Measurements from ENCODE around the gene CHD2. TPM values are rescaled to one million over a fixed set of nuclear protein-coding genes. Genes with fewer than 3 reads are reported as not detected.
"Not testable (repeated sequence)": the region's sequence is repeated elsewhere in the genome, so short reads cannot be mapped to it uniquely, and the experiment has no call there.

Gene CHD2
- total RNA-seq, 2 experiments from 2014 or later: 164 to 185 TPM

- H3K4me3 Mint-ChIP-seq: no peak overlapping the region
- intact Hi-C loops (cut with micrococcal nuclease): loop anchor here (10.0 kb wide), 2 partner anchors 404 to 956 kb away; no protein-coding TSS in a partner anchor
- DNase-seq: peak; percentile 38
Observed at GRCh38 chr15:93028632-93029213, 128.6 kb downstream of the CHD2 start.

GRCh38 chr15:93029214-93029835 is 129.2 kb downstream of the CHD2 start:
- Mint-ChIP-seq H3K27me3 (ENCODE audit: low read depth) (no peaks in the 10 kb centered on the region), H3K36me3 (ENCODE audit: low read depth) (peaks cover 26% of the 10 kb centered on the region), H3K9me3 (no peaks in the 10 kb centered on the region), H3K27ac (peak overlapping the region; percentile 69), H3K4me1 (ENCODE audit: low read depth) (peaks cover 46% of the 10 kb centered on the region), H3K4me3 (no peak overlapping the region)
- intact Hi-C loops (cut with micrococcal nuclease): loop anchor here (10.0 kb wide), 2 partner anchors 405 to 955 kb away; no protein-coding TSS in a partner anchor
- CTCF ChIA-PET: interaction anchor here (1.0 to 4.1 kb wide), 12 partner anchors 8 to 276 kb away, joined by 3 to 40 read pairs (median 5); no protein-coding TSS in a partner anchor
- no peak for DNase-seq

More at GRCh38 chr15:93028632-93029213, 128.6 kb downstream of the CHD2 start:
- CTCF ChIA-PET: interaction anchor here (0.6 to 4.1 kb wide), 10 partner anchors 8 to 232 kb away, joined by 3 to 40 read pairs (median 6); no protein-coding TSS in a partner anchor
- Mint-ChIP-seq H3K9me3 (no peaks in the 10 kb centered on the region), H3K4me1 (ENCODE audit: low read depth) (peaks cover 52% of the 10 kb centered on the region), H3K27ac (peak overlapping the region; percentile 59), H3K36me3 (ENCODE audit: low read depth) (peaks cover 29% of the 10 kb centered on the region), H3K27me3 (ENCODE audit: low read depth) (no peaks in the 10 kb centered on the region)

DNA sequence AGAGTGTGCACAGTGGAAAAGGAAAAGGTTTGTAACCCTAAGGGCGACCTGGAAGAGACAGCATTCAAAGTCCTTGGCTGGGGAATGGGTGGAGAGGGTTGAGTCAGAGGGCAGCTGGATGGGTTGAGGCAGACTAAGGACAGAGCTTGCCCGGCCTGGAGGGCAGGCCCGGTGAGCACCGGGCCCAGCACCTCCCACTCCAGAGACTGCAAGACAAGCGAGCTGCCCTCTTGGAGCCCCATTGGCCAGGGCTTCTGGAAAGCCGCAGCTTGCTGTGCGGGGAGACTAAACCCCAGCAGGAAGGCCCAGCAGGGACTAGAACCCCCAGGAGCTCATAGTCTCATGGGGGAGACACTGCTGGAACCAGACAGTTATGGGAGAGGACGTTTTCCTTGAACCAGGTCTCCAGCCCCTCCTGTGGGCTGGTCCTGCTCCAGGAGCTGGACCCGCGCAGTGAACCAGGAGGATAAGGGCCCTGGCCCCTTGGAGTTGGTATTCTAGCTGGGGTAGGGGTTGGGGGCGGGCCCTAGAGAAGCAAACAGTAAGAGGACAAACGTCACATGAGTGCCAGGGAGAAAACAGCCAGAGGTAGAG is 129.8 kb downstream of the CHD2 start:
- no peak for DNase-seq
- CTCF ChIA-PET: interaction anchor here (0.7 to 4.1 kb wide), 27 partner anchors 8 to 1090 kb away, joined by 3 to 40 read pairs (median 4); partner anchors contain the start of gene RGMA
- H3K4me1 Mint-ChIP-seq (ENCODE audit: low read depth): peaks cover 40% of the 10 kb centered on the region
- intact Hi-C loops (cut with micrococcal nuclease): loop anchor here (1.0 to 10.0 kb wide), 5 partner anchors 58 to 1090 kb away; no protein-coding TSS in a partner anchor
- H3K27me3 Mint-ChIP-seq (ENCODE audit: low read depth): no peaks in the 10 kb centered on the region
- H3K36me3 Mint-ChIP-seq (ENCODE audit: low read depth): peaks cover 20% of the 10 kb centered on the region
- no peak overlapping the region for H3K4me3 Mint-ChIP-seq
- H3K9me3 Mint-ChIP-seq: no peaks in the 10 kb centered on the region
- no peak overlapping the region for H3K27ac Mint-ChIP-seq

DNA sequence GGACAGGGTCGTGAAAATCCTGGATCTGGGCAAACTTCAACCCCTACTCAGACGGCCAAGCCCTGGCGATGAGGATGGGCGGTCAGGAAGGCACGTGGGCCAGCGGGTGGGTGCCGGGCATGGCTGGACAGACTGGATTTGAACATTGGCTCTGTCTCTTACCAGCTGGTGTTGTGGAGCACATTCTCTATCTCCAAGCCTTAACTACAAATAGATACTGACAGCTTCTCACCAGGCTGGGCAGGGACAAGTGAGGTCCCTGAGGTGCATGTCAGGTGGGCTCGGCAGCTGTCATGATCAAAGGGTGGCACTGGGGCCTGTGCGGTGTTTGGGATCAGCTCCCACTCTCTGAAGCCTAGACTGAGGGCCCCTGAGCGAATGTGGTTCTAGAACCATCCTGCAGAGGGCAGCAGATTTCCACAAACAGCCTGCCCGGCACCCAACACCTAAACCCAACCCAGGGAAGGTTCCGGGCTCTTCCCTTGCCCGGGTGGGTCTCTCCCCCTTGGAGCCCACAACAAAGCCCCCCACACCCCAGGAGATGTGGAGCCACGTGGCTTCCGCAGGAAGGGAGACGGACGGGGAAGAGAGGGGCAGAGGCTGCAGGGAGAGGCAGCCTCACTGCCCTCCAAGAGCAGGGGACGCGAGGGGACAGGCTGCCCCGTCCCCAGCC is 130.4 kb downstream of the CHD2 start:
- H3K27ac Mint-ChIP-seq: no peak overlapping the region
- H3K36me3 Mint-ChIP-seq (ENCODE audit: low read depth): peaks cover 14% of the 10 kb centered on the region
- intact Hi-C loops (cut with micrococcal nuclease): loop anchor here (1.0 kb wide), 3 partner anchors 58 to 1090 kb away; no protein-coding TSS in a partner anchor
- H3K4me1 Mint-ChIP-seq (ENCODE audit: low read depth): peaks cover 33% of the 10 kb centered on the region
- CTCF ChIA-PET: interaction anchor here (0.7 to 4.1 kb wide), 26 partner anchors 9 to 1090 kb away, joined by 3 to 40 read pairs (median 4); partner anchors contain the start of gene RGMA
- DNase-seq: peak; percentile 78
- H3K4me3 Mint-ChIP-seq: no peak overlapping the region
- H3K9me3 Mint-ChIP-seq: no peaks in the 10 kb centered on the region
- no peaks in the 10 kb centered on the region for H3K27me3 Mint-ChIP-seq (ENCODE audit: low read depth)

DNA sequence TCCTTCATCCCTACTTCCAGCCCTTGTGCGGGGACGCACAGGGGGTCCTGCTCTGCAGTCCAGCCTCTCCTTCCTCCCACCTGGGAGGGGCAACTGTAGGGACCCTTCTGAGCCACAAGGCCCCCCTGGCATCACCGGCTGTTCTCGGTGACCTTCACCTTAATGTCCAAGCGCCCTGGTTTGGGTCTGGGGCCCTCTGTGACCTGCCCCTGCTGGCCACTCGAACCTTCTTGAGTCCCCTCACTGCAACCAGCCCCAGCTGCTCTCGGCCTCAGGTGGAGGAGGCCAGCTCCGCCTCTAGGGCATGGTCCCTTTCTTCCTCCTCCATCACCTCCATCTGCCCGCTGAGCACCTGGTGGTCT is 131.0 kb downstream of the CHD2 start:
- H3K4me1 Mint-ChIP-seq (ENCODE audit: low read depth): peaks cover 33% of the 10 kb centered on the region
- no peaks in the 10 kb centered on the region for H3K27me3 Mint-ChIP-seq (ENCODE audit: low read depth)
- no peaks in the 10 kb centered on the region for H3K9me3 Mint-ChIP-seq
- intact Hi-C loops (cut with micrococcal nuclease): no loop called here
- H3K4me3 Mint-ChIP-seq: no peak overlapping the region
- DNase-seq: peak; percentile 5
- peaks cover 11% of the 10 kb centered on the region for H3K36me3 Mint-ChIP-seq (ENCODE audit: low read depth)
- no peak overlapping the region for H3K27ac Mint-ChIP-seq
- CTCF ChIA-PET: interaction anchor here (0.8 to 4.1 kb wide), 13 partner anchors 10 to 1089 kb away, joined by 3 to 40 read pairs (median 5); partner anchors contain the start of gene RGMA

DNA sequence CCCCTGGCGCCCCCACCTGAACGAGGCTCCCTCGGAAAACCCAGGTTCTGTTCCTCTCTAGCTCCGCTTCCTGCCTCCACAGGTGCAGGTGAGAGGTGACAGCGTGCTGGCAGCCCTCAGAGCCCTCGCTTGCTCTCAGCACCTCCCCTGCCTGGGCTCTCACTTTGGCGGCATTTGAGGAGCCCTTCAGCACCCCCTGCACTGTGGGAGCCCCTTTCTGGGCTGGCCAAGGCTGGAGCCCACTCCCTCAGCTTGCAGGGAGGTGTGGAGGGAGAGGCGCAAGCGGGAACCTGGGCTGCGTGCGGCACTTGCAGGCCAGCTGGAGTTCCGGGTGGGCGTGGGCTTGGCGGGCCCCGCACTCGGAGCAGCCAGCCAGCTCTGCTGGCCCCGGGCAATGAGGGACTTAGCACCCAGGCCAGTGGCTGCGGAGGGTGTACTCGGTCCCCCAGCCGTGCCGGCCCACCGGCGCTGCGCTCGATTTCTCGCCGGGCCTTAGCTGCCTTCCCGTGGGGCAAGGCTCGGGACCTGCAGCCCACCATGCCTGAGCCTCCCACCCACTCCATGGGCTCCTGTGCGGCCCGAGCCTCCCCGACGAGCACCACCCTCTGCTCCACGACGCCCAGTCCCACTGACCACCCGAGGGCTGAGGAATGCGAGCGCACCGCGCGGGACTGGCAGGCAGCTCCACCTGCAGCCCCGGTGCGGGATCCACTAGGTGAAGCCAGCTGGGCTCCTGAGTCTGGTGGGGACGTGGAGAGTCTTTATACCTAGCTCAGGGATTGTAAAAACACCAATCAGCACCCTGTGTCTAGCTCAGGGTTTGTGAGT is 131.6 kb downstream of the CHD2 start:
- DNase-seq: peak; percentile 2
- H3K27ac Mint-ChIP-seq; H3K4me3 Mint-ChIP-seq; H3K27me3 Mint-ChIP-seq (ENCODE audit: low read depth); H3K9me3 Mint-ChIP-seq; intact Hi-C loops (cut with micrococcal nuclease); H3K36me3 Mint-ChIP-seq (ENCODE audit: low read depth): not testable (repeated sequence)
- CTCF ChIA-PET: interaction anchor here (0.7 to 4.1 kb wide), 8 partner anchors 13 to 247 kb away, joined by 3 to 40 read pairs (median 6); partner anchors contain the start of gene RGMA
- peaks cover 28% of the 10 kb centered on the region for H3K4me1 Mint-ChIP-seq (ENCODE audit: low read depth)

DNA sequence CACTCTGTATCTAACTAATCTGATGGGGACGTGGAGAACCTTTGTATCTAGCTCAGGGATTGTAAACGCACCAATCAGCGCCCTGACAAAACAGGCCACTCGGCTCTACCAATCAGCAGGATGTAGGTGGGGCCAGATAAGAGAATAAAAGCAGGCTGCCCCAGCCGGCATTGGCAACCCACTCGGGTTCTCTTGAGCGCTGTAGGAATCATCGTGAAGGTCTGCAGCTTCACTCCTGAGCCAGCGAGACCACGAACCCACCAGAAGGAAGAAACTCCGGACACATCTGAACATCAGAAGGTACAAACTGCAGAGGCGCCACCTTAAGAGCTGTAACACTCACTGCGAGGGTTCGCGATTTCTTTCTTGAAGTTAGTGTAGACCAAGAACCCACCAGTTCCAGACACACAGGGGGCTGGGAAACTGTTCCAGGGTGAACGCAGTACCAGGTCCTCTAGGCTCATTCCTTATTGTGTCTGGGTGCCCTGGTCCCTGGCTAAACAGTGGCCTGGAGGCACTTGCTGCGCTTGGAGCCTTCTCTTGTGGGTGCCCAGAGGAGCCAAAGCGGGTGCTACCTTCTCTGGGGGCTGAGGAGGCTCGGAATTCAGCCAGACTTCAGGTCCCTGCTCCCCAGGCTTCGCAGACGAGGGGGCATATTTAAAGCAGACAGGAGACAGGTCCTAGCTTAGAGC is 132.5 kb downstream of the CHD2 start:
- H3K27ac Mint-ChIP-seq: not testable (repeated sequence)

DNA sequence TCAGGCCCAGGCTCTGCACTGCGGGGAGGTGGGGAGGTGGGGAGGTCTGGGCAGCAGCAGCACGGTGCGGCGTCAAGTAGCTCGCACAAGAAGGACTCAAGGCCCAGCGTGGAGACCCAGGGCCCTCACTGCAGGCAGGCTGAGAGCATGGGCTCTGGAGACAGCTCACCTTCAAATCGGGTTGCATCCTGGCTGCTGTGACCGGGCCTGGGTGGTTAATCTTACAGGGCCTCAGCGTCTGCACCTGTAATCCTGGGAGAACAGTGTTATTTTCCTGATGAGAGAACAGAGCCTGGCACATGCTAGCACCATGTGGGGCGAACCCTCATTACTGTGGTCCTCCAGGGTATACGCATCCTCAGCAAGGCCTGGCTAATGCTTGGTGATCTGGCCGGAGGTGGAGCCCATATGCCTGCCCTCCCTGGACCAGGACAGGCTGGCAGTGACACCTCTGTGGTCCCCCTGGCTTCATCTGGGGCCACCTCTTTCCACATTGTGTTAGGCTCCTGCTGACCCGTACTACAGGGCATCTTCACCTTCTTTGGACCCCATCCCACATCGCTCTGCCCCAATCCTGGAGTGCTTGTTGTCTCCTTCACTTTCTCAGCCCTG is 133.4 kb downstream of the CHD2 start:
- H3K9me3 Mint-ChIP-seq: no peaks in the 10 kb centered on the region
- H3K27me3 Mint-ChIP-seq (ENCODE audit: low read depth): no peaks in the 10 kb centered on the region
- no peak overlapping the region for H3K4me3 Mint-ChIP-seq
- intact Hi-C loops (cut with micrococcal nuclease): no loop called here
- no peaks in the 10 kb centered on the region for H3K36me3 Mint-ChIP-seq (ENCODE audit: low read depth)
- H3K27ac Mint-ChIP-seq: no peak overlapping the region
- CTCF ChIA-PET: interaction anchor here (0.6 to 3.7 kb wide), 4 partner anchors 9 to 263 kb away, joined by 3 to 15 read pairs (median 4); partner anchors contain the start of gene RGMA
- no peak for DNase-seq
- H3K4me1 Mint-ChIP-seq (ENCODE audit: low read depth): peaks cover 20% of the 10 kb centered on the region

More for the DNA sequence above, 132.5 kb downstream of the CHD2 start:
- H3K9me3 Mint-ChIP-seq; intact Hi-C loops (cut with micrococcal nuclease); DNase-seq; H3K36me3 Mint-ChIP-seq (ENCODE audit: low read depth); H3K4me3 Mint-ChIP-seq; H3K27me3 Mint-ChIP-seq (ENCODE audit: low read depth): not testable (repeated sequence)
- CTCF ChIA-PET: interaction anchor here (0.7 to 3.7 kb wide), 5 partner anchors 15 to 234 kb away, joined by 3 to 15 read pairs (median 5); partner anchors contain the start of gene RGMA
- peaks cover 27% of the 10 kb centered on the region for H3K4me1 Mint-ChIP-seq (ENCODE audit: low read depth)

DNA sequence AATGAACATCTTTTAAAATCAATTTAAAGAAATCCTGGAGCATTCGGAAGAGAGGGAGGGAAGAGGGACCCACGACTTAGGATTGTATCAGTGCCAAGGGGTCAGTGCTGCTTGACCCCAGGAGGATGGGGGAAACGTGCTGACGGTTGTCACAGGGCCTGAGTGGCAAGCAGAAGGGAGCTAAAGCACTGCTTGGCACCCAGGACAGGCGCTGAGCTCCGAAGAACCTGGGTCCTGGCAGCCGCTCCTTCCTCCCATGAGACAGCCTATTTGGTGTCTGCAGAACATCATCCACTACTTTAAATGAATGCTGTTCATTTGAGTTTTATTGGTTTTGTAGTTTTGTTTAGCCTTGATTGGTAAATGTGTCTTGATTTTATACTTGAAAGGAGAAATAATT is 134.4 kb downstream of the CHD2 start:
- Mint-ChIP-seq H3K27ac (no peak overlapping the region), H3K27me3 (ENCODE audit: low read depth) (no peaks in the 10 kb centered on the region), H3K36me3 (ENCODE audit: low read depth) (no peaks in the 10 kb centered on the region), H3K4me3 (no peak overlapping the region), H3K4me1 (ENCODE audit: low read depth) (peaks cover 13% of the 10 kb centered on the region), H3K9me3 (no peaks in the 10 kb centered on the region)
- no peak for DNase-seq
- intact Hi-C loops (cut with micrococcal nuclease): no loop called here
- CTCF ChIA-PET: interaction anchor here (0.7 to 2.5 kb wide), 7 partner anchors 10 to 1085 kb away, joined by 3 to 13 read pairs (median 4); no protein-coding TSS in a partner anchor

GRCh38 chr15:93035092-93035915 is 135.2 kb downstream of the CHD2 start:
- no peak overlapping the region for H3K27ac Mint-ChIP-seq

More at GRCh38 chr15:93035092-93035915, 135.2 kb downstream of the CHD2 start:
- H3K9me3 Mint-ChIP-seq: no peaks in the 10 kb centered on the region
- H3K4me3 Mint-ChIP-seq: no peak overlapping the region
- intact Hi-C loops (cut with micrococcal nuclease): no loop called here
- no peaks in the 10 kb centered on the region for H3K27me3 Mint-ChIP-seq (ENCODE audit: low read depth)
- CTCF ChIA-PET: interaction anchor here (0.6 to 2.5 kb wide), 12 partner anchors 10 to 1085 kb away, joined by 3 to 13 read pairs (median 4); no protein-coding TSS in a partner anchor
- H3K4me1 Mint-ChIP-seq (ENCODE audit: low read depth): peaks cover 7% of the 10 kb centered on the region
- DNase-seq: no peak
- H3K36me3 Mint-ChIP-seq (ENCODE audit: low read depth): no peaks in the 10 kb centered on the region

Measured in activated naive CD4-positive, alpha-beta T cell treated with anti-CD3 and anti-CD28 coated beads for 36 hours (primary cell).